HUES48 (cell line): Measurements from ENCODE around the gene MYL12A.

Source experiments
- H3K27ac ChIP-seq: one replicate; pipeline ENCODE4 v1.7.0; 2013; ENCODE audit warnings: low read depth, low read length, inconsistent platforms
- H3K27me3 ChIP-seq: 2 replicates; pipeline ENCODE4 v1.6.1; 2013; ENCODE audit warnings: mild to moderate bottlenecking, low read length; ENCODE audit not compliant: control insufficient read depth, insufficient read depth
- H3K36me3 ChIP-seq: 2 replicates; pipeline ENCODE4 v1.6.1; 2013; ENCODE audit warnings: low read length; ENCODE audit not compliant: control insufficient read depth, insufficient read depth
- H3K4me1 ChIP-seq: 2 replicates; pipeline ENCODE4 v1.6.1; 2013; ENCODE audit warnings: mild to moderate bottlenecking, low read length; ENCODE audit not compliant: control insufficient read depth, insufficient read depth
- H3K4me3 ChIP-seq: 2 replicates; pipeline ENCODE4 v1.5.1; 2013; ENCODE audit warnings: mild to moderate bottlenecking, low read depth, low read length
- H3K9ac ChIP-seq: 2 replicates; pipeline ENCODE4 v1.6.1; 2013; ENCODE audit warnings: mild to moderate bottlenecking, low read depth, low read length, moderate library complexity
- H3K9me3 ChIP-seq: 2 replicates; pipeline ENCODE4 v1.6.1; 2013; ENCODE audit warnings: low read length; ENCODE audit not compliant: control insufficient read depth, insufficient read depth

MYL12A gene

DNA sequence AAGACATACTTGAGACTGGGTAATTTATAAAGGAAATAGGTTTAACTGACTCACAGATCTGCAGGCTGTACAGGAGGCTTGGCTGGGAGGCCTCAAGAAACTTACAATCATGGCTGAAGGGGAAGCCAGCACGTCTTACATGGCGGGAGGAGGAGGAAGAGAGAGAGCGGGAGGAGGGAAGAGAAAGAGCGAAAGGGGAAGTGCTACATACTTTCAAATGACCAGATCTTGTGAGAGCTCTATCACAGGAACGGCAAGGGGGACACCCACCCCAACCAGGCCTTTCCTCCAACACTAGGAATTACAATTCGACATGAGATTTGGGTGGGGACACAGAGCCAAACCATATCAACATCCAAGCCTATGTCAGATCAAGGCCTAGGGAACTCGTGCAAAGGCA lies 38.6 kb downstream of the MYL12A start:
- no peak overlapping the region for H3K27ac ChIP-seq
- H3K9ac ChIP-seq, result no peak overlapping the region

DNA sequence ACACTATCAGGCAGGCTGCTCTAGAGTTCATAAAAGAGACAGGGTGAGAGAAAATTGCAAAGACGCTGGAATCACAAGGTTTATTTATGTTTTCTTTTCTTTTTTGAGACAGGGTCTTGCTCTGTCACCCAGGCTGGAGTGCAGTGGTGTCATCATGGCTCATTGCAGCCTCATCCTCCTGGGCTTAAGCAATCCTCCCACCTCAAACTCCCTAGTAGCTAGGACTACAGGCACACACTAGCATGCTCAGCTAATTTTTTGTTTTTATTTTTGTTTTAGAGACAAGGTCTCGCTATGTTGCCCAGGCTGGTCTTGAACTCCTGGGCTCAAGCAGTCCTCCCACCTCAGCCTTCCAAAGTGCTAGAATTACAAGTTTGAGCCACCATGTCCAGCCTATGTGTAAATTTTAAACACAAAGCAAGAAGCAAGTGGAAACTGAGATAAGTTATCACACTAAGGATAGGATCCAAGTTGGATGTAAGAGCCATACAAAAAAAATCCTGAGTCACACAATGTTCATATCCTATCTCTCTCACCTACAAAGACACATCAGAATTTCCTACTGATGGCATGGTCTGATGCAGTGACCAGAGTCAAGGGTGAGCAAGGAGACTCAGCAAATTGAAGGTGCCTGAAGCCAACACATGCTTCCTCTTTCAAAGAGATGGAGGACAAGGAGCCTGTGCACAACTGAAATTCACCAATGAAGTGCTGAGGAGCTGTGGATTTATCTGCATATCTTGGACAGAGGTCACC lies 45.8 kb downstream of the MYL12A start:
- H3K27ac ChIP-seq, result no peak overlapping the region
- no peaks in the 10 kb centered on the region for H3K4me1 ChIP-seq
- H3K27me3 ChIP-seq, result no peaks in the 10 kb centered on the region
- H3K9ac ChIP-seq, result no peak overlapping the region
- peaks cover 15% of the 10 kb centered on the region for H3K9me3 ChIP-seq
- H3K4me3 ChIP-seq, result no peak overlapping the region
- H3K36me3 ChIP-seq, result peaks cover 5% of the 10 kb centered on the region; the same call in 1 of the 2 replicates

More for the DNA sequence above, 38.6 kb downstream of the MYL12A start:
- Histone ChIP-seq H3K27me3 (no peaks in the 10 kb centered on the region), H3K4me3 (no peak overlapping the region), H3K4me1 (peaks cover 13% of the 10 kb centered on the region), H3K36me3 (no peaks in the 10 kb centered on the region), H3K9me3 (peaks cover 10% of the 10 kb centered on the region)

DNA sequence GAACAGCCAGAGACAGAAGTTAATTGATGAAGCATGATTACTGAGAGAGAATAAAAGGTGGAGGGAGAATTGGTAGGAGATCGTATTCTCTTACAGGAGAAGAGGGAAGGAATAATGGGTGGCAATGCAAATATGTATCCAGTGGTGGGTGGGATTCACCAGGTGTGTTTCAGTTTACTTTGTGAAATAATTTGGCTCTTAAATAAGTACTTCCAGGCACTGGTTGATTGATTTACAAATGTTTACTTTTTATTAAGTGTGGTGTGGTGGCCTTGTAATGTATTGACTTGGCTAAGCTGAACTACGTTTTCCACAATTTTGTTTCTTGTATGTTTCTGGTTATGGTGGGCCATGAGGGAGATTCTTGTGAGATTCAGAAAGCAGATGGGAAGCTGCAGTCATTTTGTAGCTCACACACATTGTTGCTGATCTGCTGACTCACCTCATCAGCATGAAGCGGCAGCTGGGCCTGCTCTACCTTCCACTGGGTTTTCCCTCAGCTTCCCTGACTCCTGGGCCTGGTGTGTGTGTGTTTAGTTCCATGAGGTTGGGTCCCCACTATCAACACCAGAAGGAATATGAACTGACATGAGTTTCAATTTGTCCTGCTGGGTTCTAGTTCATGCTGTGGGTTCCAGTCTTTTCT lies 47.0 kb downstream of the MYL12A start:
- Histone ChIP-seq H3K9me3 (peaks cover 15% of the 10 kb centered on the region), H3K4me1 (no peaks in the 10 kb centered on the region), H3K27ac (no peak overlapping the region), H3K9ac (no peak overlapping the region), H3K27me3 (no peaks in the 10 kb centered on the region), H3K4me3 (no peak overlapping the region), H3K36me3 (peaks cover 5% of the 10 kb centered on the region; the same call in 1 of the 2 replicates)

DNA sequence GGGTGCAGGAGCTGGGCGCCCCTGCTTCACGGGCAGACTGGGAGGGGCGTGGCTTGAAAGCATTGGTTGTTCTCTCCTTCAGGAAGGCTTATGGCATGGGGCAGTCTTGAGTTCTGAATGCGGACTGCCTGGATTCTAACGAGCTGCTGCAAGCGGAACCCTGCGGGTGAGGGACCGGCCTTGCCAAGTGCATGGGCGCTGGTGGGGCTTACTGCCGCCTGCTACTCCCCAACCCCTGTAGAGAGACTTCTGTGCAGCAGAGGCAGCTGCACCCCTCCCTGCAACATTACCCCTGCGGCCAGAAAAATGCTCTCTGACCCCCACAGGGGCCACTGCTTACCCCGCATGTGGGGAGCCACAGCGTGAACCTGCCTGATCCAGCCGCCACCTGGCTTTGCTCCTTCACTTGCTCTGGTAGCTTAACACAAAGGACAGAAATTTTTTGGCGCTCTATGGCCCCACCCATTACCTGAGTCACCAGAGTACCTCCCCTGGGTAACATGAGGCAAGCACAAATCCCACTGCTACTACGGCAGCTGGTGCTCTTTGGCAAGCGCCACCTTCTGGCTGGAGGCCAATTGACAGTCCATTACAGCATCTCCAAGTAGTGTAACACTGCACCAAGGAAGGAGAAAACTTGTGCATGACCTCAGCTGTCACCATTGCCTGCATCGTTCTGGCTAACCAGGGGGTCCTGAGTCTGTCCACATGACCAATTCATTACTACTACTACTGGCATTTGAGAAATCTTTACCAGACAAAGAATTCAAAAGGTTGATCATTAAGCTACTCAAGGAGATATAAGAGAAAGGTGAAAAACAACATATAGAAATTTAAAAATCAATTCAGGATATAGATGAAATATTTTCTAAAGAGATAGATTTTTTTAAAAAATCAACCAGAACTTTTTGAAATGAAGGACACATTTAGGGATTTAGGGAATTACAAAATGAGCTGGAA lies 49.7 kb downstream of the MYL12A start:
- Histone ChIP-seq H3K9me3 (no peaks in the 10 kb centered on the region), H3K27ac (peak overlapping the region; percentile 98), H3K9ac (peak overlapping the region; percentile 97), H3K36me3 (peaks cover 5% of the 10 kb centered on the region; the same call in 1 of the 2 replicates), H3K4me1 (no peaks in the 10 kb centered on the region), H3K4me3 (peak overlapping the region; percentile 91), H3K27me3 (no peaks in the 10 kb centered on the region)

DNA sequence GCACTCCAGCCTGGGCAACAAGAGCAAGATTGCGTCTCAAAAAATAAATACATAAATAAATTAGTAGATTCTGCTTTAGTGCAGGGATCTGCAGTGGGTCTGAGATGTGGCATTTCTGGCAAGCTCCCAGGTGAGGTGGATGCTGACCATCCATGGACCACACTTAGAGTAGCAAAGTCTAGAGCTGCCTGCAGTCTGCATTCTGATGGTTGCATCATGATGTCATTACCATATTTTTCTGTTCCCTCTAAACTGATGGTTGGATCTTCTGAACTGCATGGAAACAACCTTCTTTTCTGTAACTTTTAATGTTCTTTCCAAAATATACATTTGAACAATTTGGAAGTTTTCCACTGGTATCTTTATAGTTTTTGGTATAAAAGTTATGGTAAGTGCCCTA lies 57.2 kb downstream of the MYL12A start:
- Histone ChIP-seq H3K27ac (no peak overlapping the region), H3K9me3 (no peaks in the 10 kb centered on the region), H3K27me3 (no peaks in the 10 kb centered on the region), H3K4me1 (peaks cover 9% of the 10 kb centered on the region), H3K9ac (no peak overlapping the region), H3K4me3 (no peak overlapping the region), H3K36me3 (no peaks in the 10 kb centered on the region)

DNA sequence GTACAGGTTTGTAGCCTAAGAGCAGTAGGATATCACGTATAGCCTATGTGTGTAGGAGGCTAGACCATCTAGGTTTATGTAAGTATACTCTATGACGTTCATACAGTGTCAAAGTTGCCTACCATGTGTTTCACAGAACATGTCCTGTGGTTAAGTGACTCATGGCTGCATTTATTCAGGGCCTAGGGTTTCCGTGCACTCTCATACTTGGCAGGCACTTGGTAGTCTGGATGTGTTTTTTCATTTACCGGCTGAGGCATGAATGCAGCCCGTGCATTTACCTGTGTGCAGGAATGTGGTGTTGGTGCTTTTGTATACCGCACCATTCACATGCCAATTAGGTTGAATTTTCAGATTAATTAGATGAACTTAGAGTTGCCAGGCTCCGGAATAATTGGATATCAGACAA lies 57.8 kb downstream of the MYL12A start:
- H3K9me3 ChIP-seq, result no peaks in the 10 kb centered on the region
- H3K4me3 ChIP-seq, result no peak overlapping the region
- H3K9ac ChIP-seq, result no peak overlapping the region
- no peak overlapping the region for H3K27ac ChIP-seq
- H3K27me3 ChIP-seq, result no peaks in the 10 kb centered on the region
- peaks cover 9% of the 10 kb centered on the region for H3K4me1 ChIP-seq
- H3K36me3 ChIP-seq, result no peaks in the 10 kb centered on the region
